OCI-LY7 (cell line): ENCODE data around the gene ZNF777. TPM values are rescaled to one million over a fixed set of nuclear protein-coding genes. Genes with fewer than 3 reads are reported as not detected.
"Not testable (repeated sequence)": the region's sequence is repeated elsewhere in the genome, so short reads cannot be mapped to it uniquely, and the experiment has no call there.

ENCODE experiments used
- BruUV-seq: library from RNA; stranded (reverse); fragments of 400-500 nt; replicated peaks from 2 replicates; lab custom pipeline; 2021; lab: Mats Ljungman, UMichigan
- CTCF ChIA-PET: fragments of 300-600 bp; sonication (Branson Sonifier 250); formaldehyde crosslinking; loops from one replicate; lab custom pipeline; 2022; ENCODE audit warnings: antibody characterized with exemption; ENCODE audit not compliant: unreplicated experiment; lab: Charles Lee
- POLR2A ChIA-PET: fragments of 300-600 bp; sonication (Branson Sonifier 250); formaldehyde crosslinking; loops from one replicate; lab custom pipeline; 2022; ENCODE audit warnings: antibody characterized with exemption; lab: Charles Lee
- DNase-seq: peaks from one replicate; pipeline ENCODE4 v3.0.0-alpha.2; 2015; ENCODE audit warnings: low spot score
- H2AFZ ChIP-seq: fragments of 200-600 bp; sonication (generic), shearing (Covaris generic); 2 replicates; pipeline ENCODE4 v1.6.1; 2014; ENCODE audit warnings: mild to moderate bottlenecking, antibody characterized with exemption, low read length, moderate library complexity
- H3K27ac ChIP-seq: fragments of 200-600 bp; sonication (generic); 2 replicates; pipeline ENCODE4 v1.5.1; 2014; ENCODE audit warnings: mixed run types, low read depth, mild to moderate bottlenecking, moderate library complexity, low read length, inconsistent platforms; ENCODE audit not compliant: poor library complexity, severe bottlenecking
- H3K36me3 ChIP-seq: fragments of 200-600 bp; sonication (generic); 2 replicates; pipeline ENCODE4 v1.6.1; 2014; ENCODE audit warnings: mild to moderate bottlenecking, antibody characterized with exemption, low read length, moderate library complexity, mixed read lengths; ENCODE audit not compliant: insufficient read depth
- H3K4me1 ChIP-seq: fragments of 200-600 bp; sonication (generic); 2 replicates; pipeline ENCODE4 v1.5.1; 2014; ENCODE audit warnings: mild to moderate bottlenecking, low read length; ENCODE audit not compliant: insufficient read depth, poor library complexity, severe bottlenecking
- H3K4me2 ChIP-seq: fragments of 200-600 bp; sonication (generic); 2 replicates; pipeline ENCODE4 v1.6.1; 2014; ENCODE audit warnings: mild to moderate bottlenecking, low read length
- H3K4me3 ChIP-seq: fragments of 200-600 bp; sonication (generic); 2 replicates; pipeline ENCODE4 v1.5.1; 2014; ENCODE audit warnings: mild to moderate bottlenecking, low read depth, low read length; ENCODE audit not compliant: poor library complexity, severe bottlenecking
- H3K79me2 ChIP-seq: fragments of 200-600 bp; sonication (generic); 2 replicates; pipeline ENCODE4 v1.6.1; 2016; ENCODE audit warnings: low read depth, mild to moderate bottlenecking, low read length, moderate library complexity, mixed read lengths; ENCODE audit not compliant: insufficient read depth
- H3K9me2 ChIP-seq: fragments of 200-600 bp; sonication (generic); 2 replicates; pipeline ENCODE4 v1.6.1; 2016; ENCODE audit warnings: mild to moderate bottlenecking, low read length, mixed read lengths; ENCODE audit not compliant: insufficient read depth
- H3K9me3 ChIP-seq: fragments of 200-600 bp; sonication (generic); 2 replicates; pipeline ENCODE4 v1.6.1; 2014; ENCODE audit warnings: mild to moderate bottlenecking, mixed run types, low read length, mixed read lengths
- H4K20me1 ChIP-seq: fragments of 200-600 bp; sonication (generic); 2 replicates; pipeline ENCODE4 v1.6.1; 2014; ENCODE audit warnings: mild to moderate bottlenecking, antibody characterized with exemption, low read length, moderate library complexity, mixed read lengths; ENCODE audit not compliant: insufficient read depth
- EZH2phosphoT487 ChIP-seq: fragments of 200-600 bp; sonication (generic); IDR thresholded peaks from 2 replicates; pipeline ENCODE4 v1.6.1; 2018; ENCODE audit warnings: low read depth, borderline replicate concordance, mild to moderate bottlenecking, mixed run types, antibody characterized with exemption, low read length, moderate library complexity, mixed read lengths
- intact Hi-C: fragments of 100-400 bp; cut with micrococcal nuclease; formaldehyde crosslinking; loops from one replicate; pipeline ENCODE4 v1.10.0; 2022; ENCODE audit not compliant: unreplicated experiment
- total RNA-seq, 2 experiments: library from RNA; depleted of rRNA in 1 of 2; stranded (reverse); fragments of >200 nt in 1 of 2; shearing (Covaris generic) in 1 of 2; gene quantifications; 2 replicates each; pipeline ENCODE4 v1.2.3, GENCODE V29; 2014 to 2022
- TF ChIP-seq, protein P1 (sequence below): fragments of 200-600 bp; sonication (generic); conservative IDR thresholded peaks from 2 replicates; pipeline ENCODE4 v1.5.1; 2014; ENCODE audit warnings: mild to moderate bottlenecking, antibody characterized with exemption, low read length, moderate library complexity, mixed read lengths

ZNF777 gene
- total RNA-seq, 2 experiments from 2014 or later: 5.2 to 9.5 TPM

DNA sequence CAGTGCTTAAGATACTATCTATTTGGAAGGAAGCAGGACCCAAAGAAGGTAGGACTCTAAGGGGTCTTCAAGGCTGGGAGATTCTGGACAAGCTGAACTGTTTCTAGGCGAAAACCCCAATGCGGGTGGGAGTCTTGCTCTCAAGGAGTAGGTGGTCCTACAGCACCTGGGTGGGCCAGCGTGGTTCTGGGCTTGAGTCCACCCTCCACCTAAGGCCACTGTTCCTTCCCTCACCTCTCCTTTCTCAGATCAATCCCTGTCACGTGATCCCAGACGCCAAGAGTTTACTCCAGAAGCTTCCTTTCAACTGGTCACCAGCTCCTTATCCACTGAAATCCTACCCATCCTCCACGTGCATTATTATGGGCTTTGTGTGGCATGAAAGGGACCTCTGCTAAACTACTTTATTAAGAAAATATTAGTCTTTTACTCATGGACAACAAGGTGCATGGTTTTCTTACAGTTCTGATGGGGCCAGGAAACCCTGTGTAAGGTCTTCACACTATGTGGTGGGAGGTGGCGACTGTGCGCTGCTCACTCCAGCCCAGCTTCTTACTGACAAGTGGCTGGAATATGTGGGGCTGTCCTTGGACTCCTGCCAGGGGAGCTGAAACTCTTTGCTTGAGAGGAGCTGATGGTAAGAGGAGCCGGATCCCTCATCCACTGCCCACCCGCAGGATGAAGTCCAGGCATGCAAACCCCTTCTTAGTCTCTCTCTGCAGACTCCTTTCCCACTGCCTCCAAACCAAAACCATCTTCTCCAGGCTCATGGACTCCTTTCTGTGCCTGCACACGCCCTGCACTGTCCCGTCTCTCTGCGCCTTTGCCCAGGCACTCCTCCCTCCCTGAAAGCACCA, 35.2 kb upstream of the ZNF777 start:
- Histone ChIP-seq H3K27ac (no peak overlapping the region), H3K9me3 (no peaks in the 10 kb centered on the region), H3K36me3 (peaks cover 33% of the 10 kb centered on the region), H4K20me1 (no peaks in the 10 kb centered on the region), H3K4me1 (peaks cover 16% of the 10 kb centered on the region), H2AFZ (no peak overlapping the region), H3K4me2 (peak overlapping the region; percentile 100), H3K9me2 (no peaks in the 10 kb centered on the region), H3K4me3 (peak overlapping the region; percentile 100), H3K79me2 (peaks cover 14% of the 10 kb centered on the region)
- TF ChIP-seq EZH2phosphoT487: no peak
- TF ChIP-seq, protein P1, sequence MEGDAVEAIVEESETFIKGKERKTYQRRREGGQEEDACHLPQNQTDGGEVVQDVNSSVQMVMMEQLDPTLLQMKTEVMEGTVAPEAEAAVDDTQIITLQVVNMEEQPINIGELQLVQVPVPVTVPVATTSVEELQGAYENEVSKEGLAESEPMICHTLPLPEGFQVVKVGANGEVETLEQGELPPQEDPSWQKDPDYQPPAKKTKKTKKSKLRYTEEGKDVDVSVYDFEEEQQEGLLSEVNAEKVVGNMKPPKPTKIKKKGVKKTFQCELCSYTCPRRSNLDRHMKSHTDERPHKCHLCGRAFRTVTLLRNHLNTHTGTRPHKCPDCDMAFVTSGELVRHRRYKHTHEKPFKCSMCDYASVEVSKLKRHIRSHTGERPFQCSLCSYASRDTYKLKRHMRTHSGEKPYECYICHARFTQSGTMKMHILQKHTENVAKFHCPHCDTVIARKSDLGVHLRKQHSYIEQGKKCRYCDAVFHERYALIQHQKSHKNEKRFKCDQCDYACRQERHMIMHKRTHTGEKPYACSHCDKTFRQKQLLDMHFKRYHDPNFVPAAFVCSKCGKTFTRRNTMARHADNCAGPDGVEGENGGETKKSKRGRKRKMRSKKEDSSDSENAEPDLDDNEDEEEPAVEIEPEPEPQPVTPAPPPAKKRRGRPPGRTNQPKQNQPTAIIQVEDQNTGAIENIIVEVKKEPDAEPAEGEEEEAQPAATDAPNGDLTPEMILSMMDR: no peak
- BruUV-seq: no TSS peak
- CTCF ChIA-PET: no interaction called here
- DNase-seq: no peak
- POLR2A ChIA-PET: interaction anchor here (0.5 to 0.8 kb wide), 2 partner anchors 38 to 50 kb away, joined by 3 read pairs; no protein-coding TSS in a partner anchor
- intact Hi-C loops: loop anchor here (10.0 kb wide), 1 partner anchor 181 kb away; no protein-coding TSS in a partner anchor

DNA sequence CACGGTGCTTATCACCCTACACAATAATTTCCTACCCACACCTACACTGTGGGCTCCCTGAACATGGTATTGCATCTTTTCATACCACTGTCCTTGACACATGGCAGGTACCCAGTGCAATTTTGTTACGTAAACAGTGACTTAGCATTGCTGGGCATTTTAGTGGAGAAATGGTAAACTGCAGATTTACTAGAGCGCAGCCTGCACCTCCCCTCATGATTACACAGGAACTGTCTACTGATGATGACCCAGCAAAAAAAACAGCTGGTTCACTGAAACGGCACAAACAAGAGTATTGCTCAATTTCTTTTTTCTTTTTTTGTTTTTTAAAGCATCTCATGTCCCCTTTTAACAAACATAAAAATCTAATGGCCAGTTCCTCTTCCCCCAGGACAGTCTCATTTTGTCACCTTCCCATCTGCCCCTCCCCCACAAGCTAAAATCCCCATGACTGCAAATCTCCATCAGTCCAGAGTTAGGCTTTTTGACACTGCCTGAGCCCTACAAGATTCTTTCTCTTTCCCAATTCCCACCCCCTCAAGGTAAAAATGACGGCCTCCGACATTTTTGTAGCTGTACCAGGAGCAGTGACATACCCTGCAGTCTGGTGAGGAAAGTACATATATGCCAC, 34.0 kb upstream of the ZNF777 start:
- H3K4me1 ChIP-seq: peaks cover 16% of the 10 kb centered on the region
- H3K79me2 ChIP-seq: peaks cover 14% of the 10 kb centered on the region
- no peaks in the 10 kb centered on the region for H3K9me2 ChIP-seq
- peaks cover 44% of the 10 kb centered on the region for H3K36me3 ChIP-seq
- H4K20me1 ChIP-seq: no peaks in the 10 kb centered on the region
- no peak overlapping the region for H2AFZ ChIP-seq
- no peak overlapping the region for H3K4me2 ChIP-seq
- ChIA-PET CTCF (no interaction called here), POLR2A (interaction anchor here (0.8 kb wide), 1 partner anchor 39 kb away, joined by 3 read pairs; no protein-coding TSS in a partner anchor)
- H3K4me3 ChIP-seq: no peak overlapping the region
- intact Hi-C loops: loop anchor here (10.0 kb wide), 1 partner anchor 180 kb away; no protein-coding TSS in a partner anchor
- no peak for TF ChIP-seq EZH2phosphoT487
- TF ChIP-seq, protein P1: no peak
- H3K27ac ChIP-seq: no peak overlapping the region
- TSS peak; percentile 11 for BruUV-seq
- no peaks in the 10 kb centered on the region for H3K9me3 ChIP-seq
- DNase-seq: no peak

DNA sequence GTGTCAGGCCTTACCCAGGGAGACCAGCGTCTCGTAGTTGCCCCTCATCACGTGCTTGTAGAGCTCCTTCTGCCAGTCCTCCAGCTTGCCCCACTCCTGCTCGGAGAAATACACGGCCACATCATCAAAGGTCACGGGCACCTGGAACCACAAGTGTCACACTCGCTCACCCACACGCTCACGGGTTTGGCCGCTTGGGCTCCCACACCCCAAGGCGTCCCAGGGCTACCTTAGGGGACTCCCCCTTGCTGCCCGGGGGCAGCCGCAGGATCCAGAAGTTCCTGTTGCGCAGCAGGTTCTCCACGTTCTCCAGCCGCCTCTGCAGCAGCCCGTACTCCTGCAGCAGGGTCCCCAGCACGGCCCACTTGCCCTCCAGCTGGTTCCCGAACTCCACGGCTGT, 33.1 kb upstream of the ZNF777 start:
- H3K4me3 ChIP-seq, BruUV-seq, H2AFZ ChIP-seq, H3K9me3 ChIP-seq, H3K27ac ChIP-seq, H3K9me2 ChIP-seq, DNase-seq, H3K4me2 ChIP-seq, H4K20me1 ChIP-seq, POLR2A ChIA-PET, CTCF ChIA-PET: not testable (repeated sequence)
- Histone ChIP-seq H3K36me3 (peaks cover 53% of the 10 kb centered on the region), H3K79me2 (peaks cover 14% of the 10 kb centered on the region), H3K4me1 (peaks cover 16% of the 10 kb centered on the region)
- intact Hi-C loops: loop anchor here (10.0 kb wide), 1 partner anchor 179 kb away; no protein-coding TSS in a partner anchor
